Fibroblast of lung (primary cell): Measurements from ENCODE around the gene NES.

Experiments used
- CTCF ChIP-seq, 2 donors: IDR thresholded peaks in 1 of 2; conservative IDR thresholded peaks in 1 of 2; 1 replicate in 1 of 2; 2 replicates in 1 of 2; pipeline ENCODE4 v1.5.1; 2011 to 2012; ENCODE audit warnings: low read length in 2 of 2, control low read depth in 1 of 2, inconsistent platforms in 1 of 2, low read depth in 1 of 2, mild to moderate bottlenecking in 1 of 2
- EZH2 ChIP-seq: IDR thresholded peaks from 2 replicates; pipeline ENCODE4 v1.5.1; 2012; ENCODE audit warnings: low read length, control low read depth, mild to moderate bottlenecking; ENCODE audit errors: missing control alignments

GRCh38 chr1:156714830-156715229 lies 37.6 kb upstream of the NES start:
- no peak for TF ChIP-seq CTCF (conservative IDR thresholded peaks at IDR 0.05 in 1 of 2, IDR thresholded peaks at IDR 0.05 in 1 of 2; ENCODE audit: low read depth in 1 of 2, low read length in 2 of 2)
- no peak for TF ChIP-seq EZH2
